ENCODE measurements around the gene TDRD9. TPM values are rescaled to one million over a fixed set of nuclear protein-coding genes. Genes with fewer than 3 reads are reported as not detected.
"Not testable (repeated sequence)": the region's sequence is repeated elsewhere in the genome, so short reads cannot be mapped to it uniquely, and the experiment has no call there.

Gene TDRD9
- total RNA-seq, 1 donor from 2014 or later: 6.5 TPM

GRCh38 chr14:103916636-103917262, 11.5 kb upstream of the TDRD9 start:
- FAIRE-seq (no peak), DNase-seq (ENCODE audit: low spot score in 2 of 2) (no peak)

GRCh38 chr14:103920981-103921854, 7.0 kb upstream of the TDRD9 start:
- no peak for FAIRE-seq
- peak; percentile 92 to 97 for DNase-seq (ENCODE audit: low spot score in 2 of 2)

- FAIRE-seq; DNase-seq (ENCODE audit: low spot score in 2 of 2): not testable (repeated sequence)
Observed at GRCh38 chr14:103921855-103922200, 6.4 kb upstream of the TDRD9 start.

- no peak for DNase-seq (ENCODE audit: low spot score in 2 of 2)
- no peak for FAIRE-seq
Observed at GRCh38 chr14:103923863-103924262, 4.4 kb upstream of the TDRD9 start.

- FAIRE-seq (no peak), DNase-seq (ENCODE audit: low spot score in 2 of 2) (no peak)
Observed at GRCh38 chr14:103925316-103925715, 2.9 kb upstream of the TDRD9 start.

GRCh38 chr14:103927566-103927965, 690 bp upstream of the TDRD9 start:
- DNase-seq (ENCODE audit: low spot score in 2 of 2) (no peak), FAIRE-seq (no peak)

- FAIRE-seq: no peak
- DNase-seq (ENCODE audit: low spot score in 2 of 2): no peak
Observed at GRCh38 chr14:103930051-103930604, 1.9 kb downstream of the TDRD9 start.

GRCh38 chr14:103931422-103931821, 3.2 kb downstream of the TDRD9 start:
- no peak for FAIRE-seq

GRCh38 chr14:103932791-103933490, 4.7 kb downstream of the TDRD9 start:
- FAIRE-seq: no peak
- DNase-seq (ENCODE audit: low spot score in 2 of 2): no peak

More at GRCh38 chr14:103931422-103931821, 3.2 kb downstream of the TDRD9 start:
- no peak for DNase-seq (ENCODE audit: low spot score in 2 of 2)

- DNase-seq (ENCODE audit: low spot score in 2 of 2) (no peak), FAIRE-seq (no peak)
Observed at GRCh38 chr14:103935102-103935501, 6.8 kb downstream of the TDRD9 start.

- FAIRE-seq (no peak), DNase-seq (ENCODE audit: low spot score in 2 of 2) (no peak)
Observed at GRCh38 chr14:103941462-103941861, 13.2 kb downstream of the TDRD9 start.

- FAIRE-seq: no peak
- DNase-seq (ENCODE audit: low spot score in 2 of 2): no peak
Observed at GRCh38 chr14:103941973-103942736, 13.9 kb downstream of the TDRD9 start, which contains the start of gene RD3L. TSS of gene RD3L (minus strand) at chr14:103942529. CDS start at chr14:103941695, 834 bp downstream.

- DNase-seq (ENCODE audit: low spot score in 2 of 2) (no peak), FAIRE-seq (no peak)
Observed at GRCh38 chr14:103943673-103944072, 15.4 kb downstream of the TDRD9 start.

- DNase-seq (ENCODE audit: low spot score in 2 of 2): no peak
- no peak for FAIRE-seq
Observed at GRCh38 chr14:103946975-103947374, 18.7 kb downstream of the TDRD9 start.

GRCh38 chr14:103948442-103948841, 20.2 kb downstream of the TDRD9 start:
- FAIRE-seq (no peak), DNase-seq (ENCODE audit: low spot score in 2 of 2) (no peak)

- FAIRE-seq (no peak), DNase-seq (ENCODE audit: low spot score in 2 of 2) (no peak)
Observed at GRCh38 chr14:103949131-103949790, 21.0 kb downstream of the TDRD9 start.

GRCh38 chr14:103960457-103961055, 32.3 kb downstream of the TDRD9 start:
- FAIRE-seq (no peak), DNase-seq (ENCODE audit: low spot score in 2 of 2) (no peak)

GRCh38 chr14:103961928-103962578, 33.8 kb downstream of the TDRD9 start:
- DNase-seq (ENCODE audit: low spot score in 2 of 2) (no peak), FAIRE-seq (no peak)

GRCh38 chr14:103966631-103967030, 38.4 kb downstream of the TDRD9 start:
- DNase-seq (ENCODE audit: low spot score in 2 of 2) (no peak), FAIRE-seq (no peak)

All from frontal cortex (tissue), 4 donors.